Osteoblast (primary cell): ENCODE results near the gene SORCS2. TPM values are rescaled to one million over a fixed set of nuclear protein-coding genes. Genes with fewer than 3 reads are reported as not detected.
A peak's percentile ranks its signal among the peaks of the same experiment; 100 is the strongest.

ENCODE experiments used
- DNase-seq: peaks from one replicate; pipeline ENCODE4 v3.0.0; 2011; ENCODE audit warnings: low spot score, mixed read lengths; ENCODE audit not compliant: insufficient read length; ENCODE audit errors: missing footprints
- H2AFZ ChIP-seq: 2 replicates; pipeline ENCODE4 v1.6.0; 2011; ENCODE audit warnings: mild to moderate bottlenecking, low read length
- H3K27ac ChIP-seq: 2 replicates; pipeline ENCODE4 v1.5.1; 2011; ENCODE audit warnings: mild to moderate bottlenecking, low read depth, low read length, moderate library complexity
- H3K27me3 ChIP-seq: 2 replicates; pipeline ENCODE4 v1.6.0; 2012; ENCODE audit warnings: mild to moderate bottlenecking, control low read depth, inconsistent platforms, low read length, moderate library complexity; ENCODE audit not compliant: insufficient read depth
- H3K36me3 ChIP-seq: 2 replicates; pipeline ENCODE4 v1.5.1; 2011; ENCODE audit warnings: mild to moderate bottlenecking, low read length, control low read depth, moderate library complexity; ENCODE audit not compliant: insufficient read depth
- H3K4me1 ChIP-seq: 2 replicates; pipeline ENCODE4 v1.5.1; 2011; ENCODE audit warnings: mild to moderate bottlenecking, low read length, control low read depth, moderate library complexity; ENCODE audit not compliant: insufficient read depth
- H3K4me2 ChIP-seq: 2 replicates; pipeline ENCODE4 v1.6.0; 2011; ENCODE audit warnings: mild to moderate bottlenecking, low read length; ENCODE audit not compliant: insufficient read depth
- H3K4me3 ChIP-seq: fragments of 200-600 bp; sonication (generic); 3 replicates; pipeline ENCODE4 v1.5.1; 2012; ENCODE audit warnings: mild to moderate bottlenecking, low read length, inconsistent platforms; ENCODE audit not compliant: insufficient read depth
- H3K79me2 ChIP-seq: 2 replicates; pipeline ENCODE4 v1.6.0; 2012; ENCODE audit warnings: mild to moderate bottlenecking, low read length, control low read depth, inconsistent platforms; ENCODE audit not compliant: insufficient read depth
- H3K9me3 ChIP-seq: 2 replicates; pipeline ENCODE4 v1.5.1; 2011; ENCODE audit warnings: low read depth, low read length, control low read depth
- H4K20me1 ChIP-seq: 2 replicates; pipeline ENCODE4 v1.6.0; 2012; ENCODE audit warnings: mild to moderate bottlenecking, low read length, control low read depth; ENCODE audit not compliant: insufficient read depth
- CTCF ChIP-seq: IDR thresholded peaks from 2 replicates; pipeline ENCODE4 v1.5.1; 2011; ENCODE audit warnings: mild to moderate bottlenecking, low read depth, low read length, moderate library complexity; ENCODE audit errors: extremely low read depth
- total RNA-seq: library from RNA; depleted of rRNA; stranded (reverse); fragments of >200 nt; gene quantifications from 2 replicates; pipeline ENCODE4 v1.2.3, GENCODE V29; 2012

The SORCS2 gene
- total RNA-seq, 1 donor, result 9.0 TPM

GRCh38 chr4:7383266-7383665 is 190.9 kb downstream of the SORCS2 start:
- TF ChIP-seq CTCF, result no peak
- no peak overlapping the region for H3K27ac ChIP-seq

GRCh38 chr4:7384003-7384928 is 191.9 kb downstream of the SORCS2 start:
- Histone ChIP-seq H3K36me3 (no peaks in the 10 kb centered on the region), H3K27me3 (peaks cover 3% of the 10 kb centered on the region), H3K4me2 (no peak overlapping the region), H3K27ac (no peak overlapping the region), H3K4me3 (no peak overlapping the region), H4K20me1 (no peaks in the 10 kb centered on the region), H3K79me2 (no peaks in the 10 kb centered on the region), H3K9me3 (no peaks in the 10 kb centered on the region), H2AFZ (no peak overlapping the region), H3K4me1 (no peaks in the 10 kb centered on the region)
- DNase-seq, result peak; percentile 76
- no peak for TF ChIP-seq CTCF

More at GRCh38 chr4:7383266-7383665, 190.9 kb downstream of the SORCS2 start:
- Histone ChIP-seq H3K79me2 (no peaks in the 10 kb centered on the region), H3K27me3 (peaks cover 8% of the 10 kb centered on the region), H3K4me1 (no peaks in the 10 kb centered on the region), H4K20me1 (no peaks in the 10 kb centered on the region), H2AFZ (no peak overlapping the region), H3K36me3 (no peaks in the 10 kb centered on the region), H3K4me3 (no peak overlapping the region), H3K9me3 (no peaks in the 10 kb centered on the region), H3K4me2 (no peak overlapping the region)
- no peak for DNase-seq

- H3K27me3 ChIP-seq, result no peaks in the 10 kb centered on the region
- DNase-seq, result no peak
- H2AFZ ChIP-seq, result no peak overlapping the region
- no peak for TF ChIP-seq CTCF
- no peaks in the 10 kb centered on the region for H3K4me1 ChIP-seq
- H3K4me3 ChIP-seq, result no peak overlapping the region
- H3K27ac ChIP-seq, result no peak overlapping the region
- H3K9me3 ChIP-seq, result no peaks in the 10 kb centered on the region
- H4K20me1 ChIP-seq, result no peaks in the 10 kb centered on the region
- no peaks in the 10 kb centered on the region for H3K79me2 ChIP-seq
- no peak overlapping the region for H3K4me2 ChIP-seq
- no peaks in the 10 kb centered on the region for H3K36me3 ChIP-seq
Observed at GRCh38 chr4:7384929-7385890, 192.9 kb downstream of the SORCS2 start.
